ENCODE data around the gene GLIS1.

Gene GLIS1

GRCh38 chr1:53462769-53463501 is 276.0 kb downstream of the GLIS1 start:
- no peak for DNase-seq (ENCODE audit: low spot score)

DNA sequence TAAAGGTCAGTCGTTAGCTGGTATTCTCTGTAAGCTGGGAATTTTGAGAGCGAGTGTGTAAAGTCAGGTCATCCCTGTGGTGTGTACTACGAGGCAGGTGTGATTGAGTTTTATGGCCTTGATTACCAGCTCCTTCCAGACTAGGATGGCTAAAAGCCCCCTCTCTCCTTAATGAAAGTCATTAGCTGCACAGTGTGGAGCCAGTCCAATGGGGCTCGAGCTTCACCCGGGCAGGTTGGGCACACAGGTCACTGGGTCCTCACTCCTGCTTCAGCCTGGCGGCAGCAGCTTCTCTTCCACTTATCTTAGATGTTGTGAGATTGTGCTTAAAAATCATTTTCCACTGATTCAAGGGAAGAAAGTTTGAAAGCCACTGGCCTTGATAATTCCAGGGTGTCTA is 276.8 kb downstream of the GLIS1 start:
- no peak for DNase-seq (ENCODE audit: low spot score)

DNA sequence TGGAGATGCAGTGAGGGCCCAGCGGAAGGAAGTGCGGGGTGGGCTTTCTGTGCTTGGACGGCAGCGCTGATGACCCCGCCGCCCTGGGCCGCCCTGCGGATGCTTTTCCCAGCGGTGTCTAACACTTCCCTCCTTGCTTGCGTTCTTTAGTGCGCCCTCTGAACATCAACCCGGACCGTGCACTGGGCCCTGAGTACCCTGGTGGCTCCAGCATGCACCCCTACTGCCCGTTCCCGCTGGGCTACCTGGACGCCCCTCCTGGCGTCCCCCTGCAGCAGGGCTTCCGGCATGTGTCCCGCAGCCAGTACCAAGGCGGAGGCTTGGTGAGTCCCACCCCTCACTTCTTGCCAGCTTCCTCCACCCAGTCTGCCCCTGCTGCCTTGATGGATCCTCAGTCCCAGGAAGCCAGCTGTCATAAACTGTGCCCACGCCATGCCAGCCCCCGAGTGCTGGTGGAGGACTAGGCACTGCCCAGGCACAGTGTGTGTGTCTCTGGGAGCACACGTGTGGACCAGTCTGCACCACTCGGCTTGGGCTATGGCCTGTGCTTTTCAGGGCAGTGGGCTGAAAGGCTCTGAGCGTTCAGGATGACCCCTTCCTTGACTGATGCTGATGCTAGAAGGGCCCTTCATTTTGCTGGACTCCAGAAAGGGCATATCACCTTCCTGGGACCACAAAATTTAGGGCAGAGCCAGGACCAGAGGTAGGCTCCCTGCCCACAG is 277.5 kb downstream of the GLIS1 start:
- DNase-seq (ENCODE audit: low spot score): no peak

GRCh38 chr1:53460666-53461322 is 278.2 kb downstream of the GLIS1 start:
- no peak for DNase-seq (ENCODE audit: low spot score)

DNA sequence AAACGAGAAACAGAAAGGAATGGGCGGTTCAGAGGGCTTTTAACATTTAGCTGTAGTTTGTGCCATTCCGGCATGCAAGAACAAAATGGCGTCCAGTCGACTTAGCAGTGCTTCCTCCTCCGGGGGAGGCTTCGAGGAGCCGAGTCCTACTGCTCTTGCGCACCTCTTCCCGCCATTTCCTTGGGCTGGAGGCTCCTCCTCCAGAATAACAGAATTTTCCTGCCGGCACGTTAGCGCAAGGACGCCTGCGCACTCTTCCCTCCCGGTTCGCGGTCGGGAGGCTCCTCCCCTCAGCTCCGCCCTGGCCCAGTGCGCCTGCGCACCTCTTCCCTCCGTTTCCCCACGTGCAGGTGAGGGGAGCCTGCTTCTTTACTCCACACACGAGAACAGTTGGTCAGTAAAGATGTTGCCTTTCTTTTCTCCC is 278.7 kb downstream of the GLIS1 start:
- DNase-seq (ENCODE audit: low spot score): no peak

DNA sequence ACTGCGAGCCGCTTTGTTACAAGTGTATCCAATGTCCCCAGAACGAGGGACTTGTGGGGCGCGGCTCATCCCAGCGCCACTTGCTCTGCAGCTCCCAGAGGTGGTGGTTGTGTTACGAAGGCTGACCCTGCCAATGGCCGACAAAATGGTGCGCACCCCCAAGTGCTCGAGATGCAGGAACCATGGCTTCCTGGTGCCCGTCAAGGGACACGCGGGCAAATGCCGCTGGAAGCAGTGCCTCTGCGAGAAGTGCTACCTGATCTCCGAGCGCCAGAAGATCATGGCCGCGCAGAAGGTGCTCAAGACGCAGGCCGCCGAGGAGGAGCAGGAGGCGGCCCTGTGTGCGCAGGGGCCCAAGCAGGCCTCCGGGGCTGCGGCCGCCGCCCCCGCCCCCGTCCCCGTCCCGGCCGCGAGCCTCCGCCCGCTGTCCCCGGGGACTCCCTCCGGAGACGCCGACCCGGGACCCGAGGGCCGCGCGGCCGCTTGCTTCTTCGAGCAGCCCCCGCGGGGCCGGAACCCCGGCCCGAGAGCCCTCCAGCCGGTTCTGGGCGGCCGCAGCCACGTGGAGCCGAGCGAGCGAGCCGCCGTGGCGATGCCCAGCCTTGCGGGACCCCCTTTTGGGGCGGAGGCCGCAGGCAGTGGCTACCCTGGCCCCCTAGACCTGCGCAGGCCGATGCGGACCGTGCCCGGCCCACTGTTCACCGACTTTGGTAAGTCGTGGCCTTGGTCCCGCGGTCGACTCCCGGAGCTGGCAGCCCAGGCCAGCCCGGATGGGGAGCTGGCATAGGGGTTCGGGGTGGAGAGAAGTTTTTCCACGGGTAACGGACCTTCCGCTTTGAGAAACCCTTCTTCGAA is 279.4 kb downstream of the GLIS1 start, which contains the start of gene DMRTB1:
Gene DMRTB1, plus strand, starts transcription at position 79 of the 855 bp plus-strand sequence. Its CDS starts 55 bp downstream, at position 134.
- DNase-seq (ENCODE audit: low spot score): no peak

DNA sequence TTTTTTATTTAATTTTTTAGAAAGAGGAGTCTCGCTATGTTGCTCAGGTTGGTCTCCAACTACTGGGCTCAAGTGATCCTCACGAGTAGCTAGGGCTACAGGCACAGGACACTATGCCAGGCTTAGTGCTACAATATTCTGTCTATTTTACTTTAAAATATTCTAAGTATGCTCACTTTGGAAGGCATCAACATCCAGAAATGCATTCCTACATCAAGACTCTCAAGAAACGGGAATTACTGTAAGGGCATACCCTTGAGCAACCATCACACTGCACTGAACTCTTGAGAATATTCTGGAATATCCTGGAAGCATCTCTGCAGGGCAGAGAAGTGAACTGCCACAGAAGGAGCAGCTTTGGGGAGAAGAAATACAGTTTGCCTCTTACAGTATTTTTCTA is 280.3 kb downstream of the GLIS1 start:
- DNase-seq (ENCODE audit: low spot score): no peak
